K562 (cell line): ENCODE measurements around the gene MAP2K7. TPM values are rescaled to one million over a fixed set of nuclear protein-coding genes. Genes with fewer than 3 reads are reported as not detected.

Source experiments
- BRCA1 ChIP-seq, 2 experiments: fragments of 450-650 bp in 1 of 2; sonication (generic) in 1 of 2; formaldehyde crosslinking in 1 of 2; IDR thresholded peaks; 2 replicates each; pipeline versions ENCODE4 v1.5.0 to v1.6.1; 2017 to 2020; ENCODE audit warnings: mild to moderate bottlenecking in 1 of 2, missing genetic modification reagents in 1 of 2
- MTA1 ChIP-seq: fragments of 450-650 bp; IDR thresholded peaks from 2 replicates; pipeline ENCODE4 v1.6.1; 2017; ENCODE audit warnings: borderline replicate concordance
- NCOR1 ChIP-seq: fragments of 450-650 bp; IDR thresholded peaks from 2 replicates; pipeline ENCODE4 v1.6.1; 2016; ENCODE audit warnings: mild to moderate bottlenecking, moderate library complexity
- RERE ChIP-seq: sonication (generic); formaldehyde crosslinking; IDR thresholded peaks from 2 replicates; pipeline ENCODE4 v1.8.0; 2023; ENCODE audit warnings: missing genetic modification reagents, mild to moderate bottlenecking, borderline replicate concordance
- REST ChIP-seq, 2 experiments: fragments of 450-650 bp; formaldehyde crosslinking in 1 of 2; IDR thresholded peaks; 2 replicates each; pipeline versions ENCODE4 v1.4.0 to v1.6.1; 2014 to 2020; ENCODE audit warnings: mild to moderate bottlenecking in 2 of 2, borderline replicate concordance in 1 of 2, low read depth in 1 of 2
- SREBF1 ChIP-seq: fragments of 150-350 bp; IDR thresholded peaks from 2 replicates; pipeline ENCODE4 v1.6.1; 2014; ENCODE audit warnings: antibody characterized with exemption, low read depth, low read length, borderline replicate concordance
- ZBTB34 ChIP-seq: fragments of 250-450 bp; sonication (Bioruptor Pico); IDR thresholded peaks from 2 replicates; pipeline ENCODE4 v1.8.0; 2021; ENCODE audit warnings: mild to moderate bottlenecking, moderate library complexity
- ZNF395 ChIP-seq: fragments of 200-800 bp; sonication (Bioruptor generic); IDR thresholded peaks from 2 replicates; pipeline ENCODE4 v1.6.1; 2017; ENCODE audit warnings: missing genetic modification characterization, missing compliant biosample characterization
- polyA plus RNA-seq, 8 experiments: library from polyadenylated mRNA; depleted of rRNA in 4 of 8; stranded (reverse) in 5 of 8; unstranded in 3 of 8; fragments of >200 nt; fragmentation: Nextera tagmentation in 2 of 8; fragmentation: Illumina TruSeq in 1 of 8; extraction: Ambion mirVana in 2 of 8; extraction: Trizol in 1 of 8; gene quantifications; 2 replicates each; pipeline versions ENCODE4 v1.2.1 to v1.2.3, GENCODE V29; 2011 to 2014; ENCODE audit warnings: inconsistent platforms in 1 of 8, missing spikeins in 1 of 8
- total RNA-seq, 7 experiments: library from RNA; depleted of rRNA in 6 of 7; stranded (reverse); fragments of >200 nt in 6 of 7; fragmentation: Illumina TruSeq in 2 of 7; extraction: Trizol in 2 of 7; gene quantifications; 2 replicates each; pipeline versions ENCODE4 v1.2.1 to v1.2.3, GENCODE V29; 2011 to 2021; ENCODE audit warnings: low replicate concordance in 1 of 7

Gene MAP2K7
- total and polyA plus RNA-seq, 9 of the 15 experiments (the other 6 are each of a cell fraction or from before 2014, with no cell fraction given), result 0.51 to 45.8 (median 14.1) TPM

DNA sequence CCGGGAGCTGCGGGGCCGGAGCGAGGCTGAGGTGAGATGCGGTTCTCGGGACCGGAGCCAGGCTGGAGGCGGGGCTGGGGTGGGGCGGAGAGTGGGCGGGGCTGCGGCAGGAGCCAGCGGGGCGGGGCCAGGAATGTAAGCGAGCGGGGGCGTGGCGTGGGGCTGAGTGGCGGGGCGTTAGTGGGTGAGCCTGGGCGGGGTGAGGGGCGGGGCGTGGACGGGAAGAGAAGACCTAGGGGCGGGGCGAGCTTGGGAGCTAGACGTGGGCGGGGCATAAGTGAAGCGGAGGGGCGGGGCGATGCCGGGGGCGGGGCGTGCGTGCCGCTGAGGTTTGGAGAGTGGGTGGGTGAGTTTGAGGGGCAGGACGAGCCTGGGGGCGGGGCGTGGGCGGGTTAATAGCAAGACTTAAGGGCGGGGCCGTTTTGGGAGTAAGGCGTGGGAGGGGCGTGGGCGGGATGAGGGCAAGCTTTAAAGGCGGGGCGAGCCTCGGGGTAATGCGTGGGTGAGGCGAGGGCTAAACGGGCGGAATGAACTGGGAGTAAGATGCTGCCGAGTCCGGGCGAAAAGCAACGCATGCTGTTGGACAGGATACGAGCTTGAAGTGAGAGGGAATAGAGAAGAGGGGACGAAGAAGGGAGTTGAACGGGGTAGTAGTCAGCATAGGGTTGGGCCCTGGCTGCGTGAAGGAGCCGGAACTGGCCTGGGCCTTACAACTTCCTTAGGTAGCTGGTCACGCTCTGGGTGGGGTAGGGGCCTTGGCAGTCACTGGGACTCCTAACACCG is 17.0 kb downstream of the MAP2K7 start (continued):
- TF ChIP-seq REST (IDR thresholded peaks at IDR 0.05; ENCODE audit: borderline replicate concordance), result peak; percentile 37
- 0 out of 2 replicates have a peak, but pooled peaks have one; percentile 51 for TF ChIP-seq REST (CRISPR knock-in tag; IDR thresholded peaks at IDR 0.05; ENCODE audit: low read depth)
- no peak for TF ChIP-seq SREBF1
- TF ChIP-seq ZNF395 (CRISPR knock-in tag), result no peak
- TF ChIP-seq NCOR1, result no peak
- no peak for TF ChIP-seq BRCA1 (IDR thresholded peaks at IDR 0.05)
- TF ChIP-seq BRCA1 (CRISPR knock-in tag; IDR thresholded peaks at IDR 0.05), result no peak
- no peak for TF ChIP-seq RERE (CRISPR knock-in tag)
- 0 out of 2 replicates have a peak, but pooled peaks have one; percentile 40 for TF ChIP-seq MTA1
- no peak for TF ChIP-seq ZBTB34 (CRISPR knock-in tag)
